Measurements from ENCODE around the gene MRPS30.
A peak's percentile ranks its signal among the peaks of the same experiment; 100 is the strongest.
"Not testable (repeated sequence)": the region's sequence is repeated elsewhere in the genome, so short reads cannot be mapped to it uniquely, and the experiment has no call there.

The MRPS30 gene

DNA sequence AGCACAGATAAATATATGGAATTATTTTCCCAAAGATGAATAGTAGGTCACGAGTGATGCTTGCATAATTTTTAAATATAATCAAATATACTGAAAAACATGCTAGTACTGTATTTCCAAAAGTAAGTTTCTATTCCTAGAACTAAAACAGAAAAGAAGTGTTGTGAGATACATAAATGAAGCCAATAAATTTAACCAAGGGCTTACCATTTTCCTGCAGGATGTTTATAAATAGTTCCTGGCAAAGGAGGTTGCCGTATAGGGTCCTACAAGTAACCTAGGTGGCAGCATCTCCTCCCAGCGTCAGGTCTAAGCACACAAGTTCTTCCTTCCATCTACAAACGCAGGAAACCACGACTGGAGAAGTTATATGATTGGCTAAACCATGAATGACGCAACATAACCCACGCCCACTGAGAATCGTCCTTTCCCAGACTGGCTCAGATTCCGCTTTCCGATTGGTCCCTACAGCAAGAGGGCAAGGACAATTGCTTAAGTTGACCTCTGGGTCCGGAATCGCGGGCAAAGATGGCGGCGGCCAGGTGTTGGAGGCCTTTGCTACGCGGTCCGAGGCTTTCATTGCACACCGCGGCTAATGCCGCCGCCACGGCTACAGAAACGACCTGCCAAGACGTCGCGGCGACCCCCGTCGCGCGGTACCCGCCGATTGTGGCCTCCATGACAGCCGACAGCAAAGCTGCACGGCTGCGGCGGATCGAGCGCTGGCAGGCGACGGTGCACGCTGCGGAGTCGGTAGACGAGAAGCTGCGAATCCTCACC is at the start of gene MRPS30:
MRPS30 (plus strand) TSS at position 513 of the 780 bp plus-strand sequence; CDS start at position 529, 16 bp downstream.
- DNase-seq (ENCODE audit: low read depth), result peak; percentile 77

DNA sequence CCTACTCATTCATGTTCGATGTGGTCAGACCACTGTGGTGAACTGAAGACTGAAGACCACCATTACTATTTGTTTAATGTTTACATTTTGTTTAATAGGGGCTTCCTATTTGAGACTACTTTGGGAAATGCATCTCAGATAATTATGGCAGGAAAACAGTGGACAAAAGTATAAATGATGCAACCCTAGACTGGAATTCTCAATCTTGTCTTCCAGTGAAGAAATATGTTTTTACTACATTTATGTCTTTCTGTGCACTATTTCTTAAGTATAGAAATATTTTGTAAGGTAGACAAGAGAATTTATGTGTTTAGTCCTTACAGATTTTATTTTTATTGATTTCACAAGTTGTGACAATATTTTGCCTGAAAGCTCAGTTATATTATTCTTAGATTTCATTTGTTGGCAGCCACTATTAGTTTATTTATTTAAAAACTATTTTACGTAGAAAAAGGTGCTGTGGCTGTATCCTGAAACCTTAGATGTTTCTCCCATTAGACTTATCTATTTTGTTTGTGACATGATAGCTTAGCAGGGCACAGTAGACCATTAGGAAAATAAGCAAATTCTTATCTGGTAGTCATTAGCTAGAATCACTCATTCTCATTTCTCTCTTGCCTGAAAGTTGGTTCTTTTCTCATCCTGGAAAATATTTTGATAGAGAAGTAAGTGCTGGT is 39.4 kb upstream of the MRPS30 start:
- no peak for DNase-seq (ENCODE audit: low read depth)

- no peak for DNase-seq (ENCODE audit: low read depth)
These were observed 38.9 kb upstream of the MRPS30 start for GRCh38 chr5:44769877-44770209.

GRCh38 chr5:44770780-44771717 is 37.7 kb upstream of the MRPS30 start:
- DNase-seq (ENCODE audit: low read depth), result no peak

DNA sequence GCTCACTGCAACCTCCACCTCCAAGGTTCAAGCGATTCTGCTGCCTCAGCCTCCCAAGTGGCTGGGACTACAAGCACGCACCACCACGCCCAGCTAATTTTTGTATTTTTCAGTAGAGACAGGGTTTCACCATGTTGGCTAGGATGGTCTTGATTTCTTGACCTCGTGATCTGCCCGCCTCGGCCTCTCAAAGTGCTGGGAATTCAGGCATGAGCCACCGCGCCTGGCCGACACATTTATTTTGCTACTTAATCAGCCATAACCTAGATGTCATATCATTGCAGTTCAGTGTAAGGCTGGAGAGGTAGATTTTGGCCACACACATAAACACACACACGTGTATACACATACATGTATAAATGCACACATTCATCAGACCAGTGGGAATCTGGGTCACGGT is 36.4 kb upstream of the MRPS30 start:
- not testable (repeated sequence) for DNase-seq (ENCODE audit: low read depth)

DNA sequence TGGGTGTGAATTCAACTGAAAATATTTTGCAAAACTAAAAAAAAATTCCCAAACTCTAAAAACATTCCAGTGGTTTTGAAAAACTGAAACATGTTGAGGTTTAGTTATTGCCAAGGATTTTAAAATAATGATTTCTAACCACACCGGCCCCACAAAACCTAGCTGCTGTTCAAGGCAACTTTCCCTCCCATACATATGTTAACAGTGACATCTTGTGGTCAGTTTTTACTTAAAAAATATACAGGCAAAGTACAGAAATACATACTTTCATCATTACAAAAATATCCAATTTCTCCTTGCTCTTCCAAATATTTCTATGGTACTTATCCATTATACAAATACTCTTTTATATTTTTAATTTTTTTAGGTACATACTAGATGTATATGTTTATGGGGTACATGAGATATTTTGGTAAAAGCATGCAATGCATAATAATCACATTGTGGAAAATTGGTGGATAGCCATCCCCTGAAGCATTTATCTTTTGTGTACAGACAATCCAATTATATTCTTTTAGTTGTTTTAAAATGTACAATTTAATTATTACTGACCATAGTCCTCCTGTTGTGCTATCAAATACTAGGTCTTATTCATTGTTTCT is 34.4 kb upstream of the MRPS30 start:
- DNase-seq (ENCODE audit: low read depth), result no peak

- no peak for DNase-seq (ENCODE audit: low read depth)
These were observed 29.6 kb upstream of the MRPS30 start for GRCh38 chr5:44779167-44779566.

- DNase-seq (ENCODE audit: low read depth), result no peak
These were observed 25.0 kb upstream of the MRPS30 start for GRCh38 chr5:44783634-44784315.

GRCh38 chr5:44787731-44788130 is 21.0 kb upstream of the MRPS30 start:
- no peak for DNase-seq (ENCODE audit: low read depth)

DNA sequence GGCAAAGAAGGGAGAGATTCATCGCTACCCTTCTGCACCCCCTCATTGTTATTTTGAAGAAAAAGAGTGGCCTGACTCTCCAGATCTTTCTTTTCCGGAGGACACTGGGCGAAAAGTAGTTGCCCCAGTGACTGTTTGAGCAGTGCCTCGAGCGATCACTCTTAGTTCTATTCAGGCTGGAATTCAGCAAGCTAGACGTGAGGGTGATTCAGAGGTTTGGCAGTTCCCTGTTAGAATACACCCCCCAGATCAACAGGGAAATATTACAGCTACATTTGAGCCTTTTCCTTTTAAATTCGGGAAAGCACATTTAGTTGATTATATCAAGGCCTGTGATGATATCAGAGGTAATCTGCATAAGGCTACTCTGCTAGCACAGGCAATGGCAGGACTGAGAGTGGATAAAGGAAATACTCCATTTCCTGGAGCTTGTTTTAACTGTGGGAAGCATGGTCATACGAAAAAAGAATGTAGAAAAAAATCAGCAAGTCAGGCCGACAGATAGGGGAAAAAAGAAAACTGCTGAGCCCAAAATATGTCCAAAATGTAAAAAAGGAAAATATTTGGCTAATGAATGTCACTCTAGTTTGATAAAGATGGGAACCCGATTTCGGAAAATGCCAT is 19.3 kb upstream of the MRPS30 start:
- DNase-seq (ENCODE audit: low read depth), result not testable (repeated sequence)

DNA sequence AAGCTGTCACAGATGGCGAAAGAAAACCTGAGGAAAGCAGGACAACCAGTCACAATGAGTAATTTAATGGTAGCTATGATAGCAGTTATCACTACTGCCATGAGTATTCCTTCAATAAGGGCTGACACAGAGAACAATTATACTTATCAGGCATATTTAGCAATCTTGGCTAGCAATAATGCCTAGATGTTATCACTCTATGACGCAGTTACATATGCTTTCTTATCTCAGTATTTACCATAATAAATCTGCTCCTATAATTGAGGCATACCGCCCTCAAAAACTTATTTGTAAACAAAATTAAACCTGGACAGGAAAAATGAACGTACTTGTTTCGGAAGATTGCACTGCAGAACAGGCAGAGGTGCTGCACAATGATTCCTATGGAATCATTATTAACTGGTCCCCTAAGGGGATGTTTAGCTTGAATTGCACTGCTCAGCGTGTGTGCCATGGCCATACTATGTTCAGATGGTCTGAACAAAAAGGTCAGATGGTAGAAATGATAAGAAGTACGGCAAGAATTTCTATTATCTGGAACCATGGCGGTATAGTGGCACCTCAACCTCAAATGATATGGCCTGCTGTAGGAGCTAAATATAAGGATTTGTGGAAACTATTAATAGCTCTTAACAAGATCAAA is 16.6 kb upstream of the MRPS30 start:
- DNase-seq (ENCODE audit: low read depth), result not testable (repeated sequence)

GRCh38 chr5:44794371-44794770 is 14.4 kb upstream of the MRPS30 start:
- no peak for DNase-seq (ENCODE audit: low read depth)

GRCh38 chr5:44795496-44795895 is 13.3 kb upstream of the MRPS30 start:
- DNase-seq (ENCODE audit: low read depth), result no peak

DNA sequence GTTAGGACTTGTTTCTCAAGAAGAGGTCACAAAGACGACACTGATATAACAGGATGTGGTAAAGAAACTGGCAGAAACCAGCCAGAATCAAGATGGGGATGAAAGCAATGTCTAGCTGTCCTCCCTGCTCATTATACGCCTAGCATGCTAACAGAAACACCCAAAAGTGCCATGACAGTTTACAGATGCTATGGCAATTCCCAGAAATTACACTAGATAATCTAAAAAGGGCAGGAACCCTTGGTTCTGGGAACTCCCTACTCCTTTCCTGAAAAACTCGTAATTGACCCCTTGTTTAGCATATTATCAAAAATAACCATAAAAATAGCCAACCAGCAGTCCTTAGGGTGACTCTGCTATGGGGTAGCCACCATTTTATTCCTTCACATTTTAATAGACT is 10.9 kb upstream of the MRPS30 start:
- DNase-seq (ENCODE audit: low read depth), result no peak

DNA sequence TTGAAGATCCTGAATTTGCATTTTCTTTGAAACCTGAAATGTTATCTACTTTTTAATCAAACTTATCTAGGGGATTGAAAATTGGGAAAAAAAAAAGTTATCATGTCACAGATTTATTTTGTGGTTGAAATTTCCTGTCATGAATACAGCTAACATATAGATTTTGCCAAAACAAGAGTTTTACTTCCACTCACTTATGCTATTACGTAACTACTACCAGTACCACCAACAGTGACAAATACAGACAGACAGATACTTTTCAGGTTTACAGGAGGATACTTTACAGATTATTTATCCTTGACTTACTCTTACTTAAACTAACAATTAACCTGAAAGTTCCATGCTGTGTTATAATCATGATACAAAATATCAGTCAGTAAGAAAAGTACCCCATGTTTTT is 6.8 kb upstream of the MRPS30 start:
- no peak for DNase-seq (ENCODE audit: low read depth)

DNA sequence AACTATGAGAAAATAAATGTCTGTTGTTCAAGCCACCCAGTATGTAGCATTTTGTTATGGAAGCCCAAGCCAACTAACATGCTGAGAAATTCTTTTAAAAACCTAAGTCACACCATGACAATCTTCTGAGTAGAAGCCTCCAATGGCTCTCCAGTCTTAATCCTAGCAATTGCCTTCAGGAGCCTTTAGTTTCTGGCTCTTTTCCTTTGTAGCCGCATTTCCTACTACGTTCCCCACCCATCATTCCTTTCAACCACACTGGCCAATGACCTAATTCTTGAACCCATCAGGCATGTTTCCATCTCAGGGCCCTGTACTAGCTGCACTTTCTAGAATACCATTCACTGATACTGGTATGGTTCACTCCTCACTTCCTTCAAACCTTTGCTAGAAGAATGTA is 2.1 kb upstream of the MRPS30 start:
- no peak for DNase-seq (ENCODE audit: low read depth)

- DNase-seq (ENCODE audit: low read depth), result no peak
These were observed 1.5 kb upstream of the MRPS30 start for GRCh38 chr5:44807269-44807668.

DNA sequence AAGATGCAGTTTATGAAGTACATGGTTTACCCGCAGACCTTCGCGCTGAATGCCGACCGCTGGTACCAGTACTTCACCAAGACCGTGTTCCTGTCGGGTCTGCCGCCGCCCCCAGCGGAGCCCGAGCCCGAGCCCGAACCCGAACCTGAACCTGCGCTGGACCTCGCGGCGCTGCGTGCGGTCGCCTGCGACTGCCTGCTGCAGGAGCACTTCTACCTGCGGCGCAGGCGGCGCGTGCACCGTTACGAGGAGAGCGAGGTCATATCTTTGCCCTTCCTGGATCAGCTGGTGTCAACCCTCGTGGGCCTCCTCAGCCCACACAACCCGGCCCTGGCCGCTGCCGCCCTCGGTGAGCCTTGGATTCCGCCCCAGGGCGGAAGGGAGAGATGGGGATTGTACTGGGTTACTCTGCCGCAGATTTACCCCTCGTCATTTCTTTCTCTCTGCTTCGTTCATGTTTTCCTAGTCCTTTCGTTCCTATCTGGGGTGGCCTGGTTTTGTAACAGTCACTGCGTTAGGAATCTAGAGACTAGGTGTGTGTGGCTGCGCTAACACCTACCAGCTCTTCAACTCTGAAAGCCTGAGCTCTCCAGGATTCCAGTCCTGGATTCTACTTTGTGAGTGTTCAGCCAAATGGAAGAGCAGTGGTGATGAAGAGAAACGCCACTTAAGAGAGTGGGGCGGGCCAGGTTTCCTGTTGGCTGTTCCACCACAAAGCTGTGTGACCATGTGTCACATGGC is 638 bp downstream of the MRPS30 start:
- DNase-seq (ENCODE audit: low read depth), result peak; percentile 21

- DNase-seq (ENCODE audit: low read depth), result no peak
These were observed 1.2 kb downstream of the MRPS30 start for GRCh38 chr5:44809956-44810420.

GRCh38 chr5:44814761-44815160 is 6.0 kb downstream of the MRPS30 start:
- DNase-seq (ENCODE audit: low read depth), result no peak

Measured in activated T-helper 9 cell treated with anti-CD3 and anti-CD28 coated beads, Interleukin-2, amount 50 U/mL, for 16 hours (primary cell).